ENCODE data around the gene BANP. TPM values are rescaled to one million over a fixed set of nuclear protein-coding genes. Genes with fewer than 3 reads are reported as not detected.
"Not testable (repeated sequence)": the region's sequence is repeated elsewhere in the genome, so short reads cannot be mapped to it uniquely, and the experiment has no call there.

BANP gene

DNA sequence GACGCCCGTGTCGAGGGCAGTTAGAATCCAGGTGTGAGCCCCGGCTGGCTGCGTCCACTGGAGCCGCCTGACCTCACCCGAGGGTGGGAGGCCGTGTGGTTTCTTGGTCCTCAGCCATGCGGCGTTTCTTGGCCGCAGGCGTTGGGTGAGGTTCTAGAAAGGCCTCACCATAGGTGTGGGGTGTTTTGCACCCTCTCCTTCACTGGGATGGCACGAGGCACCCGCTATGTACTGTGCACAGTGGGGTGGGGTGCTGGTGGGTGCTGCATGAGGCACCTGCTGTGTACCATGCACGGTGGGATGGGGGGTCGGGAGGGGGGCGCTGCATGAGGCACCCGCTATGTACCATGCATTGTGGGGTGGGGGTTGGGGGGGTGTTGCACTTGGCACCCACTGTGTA, 169.6 kb downstream of the BANP start:
- Histone ChIP-seq H3K18ac (ENCODE audit: low read length) (no peak overlapping the region), H3K27me3 (ENCODE audit: control insufficient read depth in 3 of 3, insufficient read depth in 3 of 3, low read depth in 1 of 3, low read length in 3 of 3) (no peaks in the 10 kb centered on the region), H4K8ac (ENCODE audit: low read depth, low read length) (no peak overlapping the region), H2AFZ (ENCODE audit: low read length) (no peak overlapping the region), H2BK120ac (ENCODE audit: low read depth, low read length) (no peak overlapping the region), H2BK12ac (ENCODE audit: low read length) (peak overlapping the region; percentile 73), H3K79me1 (ENCODE audit: low read depth, low read length) (no peaks in the 10 kb centered on the region), H3K14ac (ENCODE audit: low read length) (peak overlapping the region; percentile 56), H3K4me2 (ENCODE audit: insufficient read depth, low read length, poor library complexity, severe bottlenecking) (no peak overlapping the region), H3K9ac (ENCODE audit: low read depth, low read length, poor library complexity) (peak overlapping the region; percentile 44), H2AK5ac (ENCODE audit: low read depth, low read length) (peak overlapping the region; percentile 81), H3K4me1 (ENCODE audit: control insufficient read depth in 2 of 2, insufficient read depth in 1 of 2, low read depth in 1 of 2, low read length in 2 of 2) (peaks cover 7 to 12% of the 10 kb centered on the region in 2 donors), H3K4ac (ENCODE audit: low read length) (no peak overlapping the region), H3K36me3 (replicated peaks in 1 of 2; ENCODE audit: control insufficient read depth in 2 of 2, insufficient read depth in 2 of 2, low read length in 2 of 2) (no peaks in the 10 kb centered on the region), H3K9me3 (replicated peaks in 1 of 2; ENCODE audit: control insufficient read depth in 2 of 2, insufficient read depth in 1 of 2, low read depth in 1 of 2, low read length in 2 of 2) (no peaks in the 10 kb centered on the region), H2BK15ac (ENCODE audit: low read length) (no peak overlapping the region), H3K27ac (replicated peaks; ENCODE audit: low read length) (no peak overlapping the region), H4K91ac (ENCODE audit: low read depth, low read length, poor library complexity) (no peak overlapping the region), H3K4me3 (ENCODE audit: low read length in 2 of 2) (no peak overlapping the region), H2BK5ac (ENCODE audit: low read length) (no peak overlapping the region), H3K23ac (ENCODE audit: low read depth, low read length, poor library complexity) (no peak overlapping the region)
- no peak for DNase-seq (ENCODE audit: low spot score)
- no CpG with 5 or more reads among the region's 18 CpGs for WGBS, 2 donors (ENCODE audit: extremely low coverage in 2 of 2, insufficient read length in 2 of 2, insufficient replicate concordance in 1 of 2)

DNA sequence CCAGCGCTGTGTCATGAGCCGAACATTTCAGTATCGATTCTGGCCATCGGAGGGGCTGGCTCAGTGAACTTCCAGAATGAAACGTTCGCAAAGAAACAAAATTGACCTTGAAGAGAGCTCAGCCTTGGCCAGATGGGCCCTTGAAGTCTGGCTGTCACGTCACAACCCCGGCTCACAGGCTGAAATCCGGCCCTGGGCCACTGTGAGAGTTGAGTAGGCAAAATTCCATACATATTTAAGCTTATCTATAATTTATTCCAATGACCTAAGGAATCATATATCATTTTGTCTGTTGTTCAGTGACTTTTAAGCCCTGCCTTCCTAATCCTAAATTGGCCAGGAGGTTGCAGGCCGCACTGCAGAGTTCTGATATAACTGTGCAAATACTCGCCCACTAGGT, 170.2 kb downstream of the BANP start:
- not testable (repeated sequence) for H3K18ac ChIP-seq (ENCODE audit: low read length); H3K9me3 ChIP-seq (replicated peaks in 1 of 2; ENCODE audit: control insufficient read depth in 2 of 2, insufficient read depth in 1 of 2, low read depth in 1 of 2, low read length in 2 of 2); H3K14ac ChIP-seq (ENCODE audit: low read length); H3K9ac ChIP-seq (ENCODE audit: low read depth, low read length, poor library complexity); H3K36me3 ChIP-seq (replicated peaks in 1 of 2; ENCODE audit: control insufficient read depth in 2 of 2, insufficient read depth in 2 of 2, low read length in 2 of 2); H3K79me1 ChIP-seq (ENCODE audit: low read depth, low read length); H2BK15ac ChIP-seq (ENCODE audit: low read length); H4K8ac ChIP-seq (ENCODE audit: low read depth, low read length); H2BK5ac ChIP-seq (ENCODE audit: low read length); H2BK120ac ChIP-seq (ENCODE audit: low read depth, low read length); H3K4ac ChIP-seq (ENCODE audit: low read length); H3K4me2 ChIP-seq (ENCODE audit: insufficient read depth, low read length, poor library complexity, severe bottlenecking); DNase-seq (ENCODE audit: low spot score); H3K23ac ChIP-seq (ENCODE audit: low read depth, low read length, poor library complexity); H2AFZ ChIP-seq (ENCODE audit: low read length); H2AK5ac ChIP-seq (ENCODE audit: low read depth, low read length); H2BK12ac ChIP-seq (ENCODE audit: low read length); H3K27me3 ChIP-seq (ENCODE audit: control insufficient read depth in 3 of 3, insufficient read depth in 3 of 3, low read depth in 1 of 3, low read length in 3 of 3); H4K91ac ChIP-seq (ENCODE audit: low read depth, low read length, poor library complexity); H3K27ac ChIP-seq (replicated peaks; ENCODE audit: low read length); H3K4me3 ChIP-seq (ENCODE audit: low read length in 2 of 2)
- no CpG with 5 or more reads among the region's 11 CpGs for WGBS, 2 donors (ENCODE audit: extremely low coverage in 2 of 2, insufficient read length in 2 of 2, insufficient replicate concordance in 1 of 2)
- H3K4me1 ChIP-seq (ENCODE audit: control insufficient read depth in 2 of 2, insufficient read depth in 1 of 2, low read depth in 1 of 2, low read length in 2 of 2), result peaks cover 7 to 12% of the 10 kb centered on the region in 2 donors

DNA sequence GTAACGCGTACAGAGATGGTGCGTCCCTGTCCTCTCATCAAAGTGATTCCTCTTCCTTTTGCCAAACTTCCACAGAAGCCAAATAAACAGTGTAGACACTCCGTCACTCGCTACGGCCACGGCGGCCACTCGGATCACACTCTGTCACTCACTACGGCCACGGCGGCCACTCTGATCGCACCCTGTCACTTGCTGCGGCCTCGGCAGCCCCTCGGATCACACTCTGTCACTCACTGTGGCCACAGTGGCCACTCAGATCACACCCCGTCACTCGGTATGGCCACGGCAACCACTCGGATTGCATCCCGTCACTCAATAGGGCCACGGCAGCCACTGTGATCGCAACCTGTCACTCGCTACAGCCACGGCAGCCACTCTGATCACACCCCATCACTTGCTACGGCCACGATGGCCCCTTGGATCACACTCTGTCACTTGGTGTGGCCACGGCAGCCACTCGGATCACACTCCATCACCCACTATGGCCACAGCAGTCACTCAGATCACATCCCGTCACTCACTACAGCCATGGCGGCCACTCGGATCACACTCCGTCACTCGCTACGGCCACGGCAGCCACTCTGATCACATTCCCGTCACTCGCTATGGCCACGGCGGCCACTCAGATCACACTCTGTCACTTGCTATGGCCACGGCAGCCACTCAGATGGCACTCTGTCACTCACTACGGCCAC, 170.8 kb downstream of the BANP start:
- Histone ChIP-seq H3K14ac (ENCODE audit: low read length) (no peak overlapping the region), H3K4me1 (ENCODE audit: control insufficient read depth in 2 of 2, insufficient read depth in 1 of 2, low read depth in 1 of 2, low read length in 2 of 2) (peaks cover 7 to 12% of the 10 kb centered on the region in 2 donors), H3K4ac (ENCODE audit: low read length) (no peak overlapping the region), H2BK5ac (ENCODE audit: low read length) (no peak overlapping the region), H3K4me2 (ENCODE audit: insufficient read depth, low read length, poor library complexity, severe bottlenecking) (no peak overlapping the region), H3K4me3 (ENCODE audit: low read length in 2 of 2) (no peak overlapping the region), H2AK5ac (ENCODE audit: low read depth, low read length) (peak overlapping the region; percentile 52), H2AFZ (ENCODE audit: low read length) (no peak overlapping the region), H4K8ac (ENCODE audit: low read depth, low read length) (peak overlapping the region; percentile 65), H2BK12ac (ENCODE audit: low read length) (peak overlapping the region; percentile 97), H3K27ac (replicated peaks; ENCODE audit: low read length) (no peak overlapping the region), H3K18ac (ENCODE audit: low read length) (peak overlapping the region; percentile 48), H3K23ac (ENCODE audit: low read depth, low read length, poor library complexity) (no peak overlapping the region), H2BK15ac (ENCODE audit: low read length) (peak overlapping the region; percentile 37), H3K79me1 (ENCODE audit: low read depth, low read length) (no peaks in the 10 kb centered on the region), H4K91ac (ENCODE audit: low read depth, low read length, poor library complexity) (peak overlapping the region; percentile 72), H3K27me3 (ENCODE audit: control insufficient read depth in 3 of 3, insufficient read depth in 3 of 3, low read depth in 1 of 3, low read length in 3 of 3) (no peaks in the 10 kb centered on the region), H3K9ac (ENCODE audit: low read depth, low read length, poor library complexity) (peak overlapping the region; percentile 30), H3K36me3 (replicated peaks in 1 of 2; ENCODE audit: control insufficient read depth in 2 of 2, insufficient read depth in 2 of 2, low read length in 2 of 2) (no peaks in the 10 kb centered on the region), H2BK120ac (ENCODE audit: low read depth, low read length) (no peak overlapping the region), H3K9me3 (replicated peaks in 1 of 2; ENCODE audit: control insufficient read depth in 2 of 2, insufficient read depth in 1 of 2, low read depth in 1 of 2, low read length in 2 of 2) (no peaks in the 10 kb centered on the region)
- no peak for DNase-seq (ENCODE audit: low spot score)
- WGBS, 2 donors (ENCODE audit: extremely low coverage in 2 of 2, insufficient read length in 2 of 2, insufficient replicate concordance in 1 of 2), result no CpG with 5 or more reads among the region's 42 CpGs

Small RNA genes within 50 kb of the gene (small RNA-seq; reads per million reads assigned to genes)
- not detected for gene AC127455.1 (ENCODE audit: insufficient read depth)

All from neuronal stem cell (in vitro differentiated cells).